HepG2 (cell line): ENCODE results near the gene KIRREL3. TPM values are rescaled to one million over a fixed set of nuclear protein-coding genes. Genes with fewer than 3 reads are reported as not detected.

Source experiments
- ATAC-seq: fragments of 200-7000 bp; cut with Tn5 transposase; 3 replicates; pipeline ENCODE4 v1.9.1; 2020; ENCODE audit warnings: mild to moderate bottlenecking, moderate library complexity
- BruUV-seq: library from RNA; stranded (reverse); fragments of 400-500 nt; replicated peaks from 2 replicates; lab custom pipeline; 2021; lab: Mats Ljungman, UMichigan
- CTCF ChIA-PET: fragments of 300-600 bp; formaldehyde crosslinking; extraction: SDS; loops from one replicate; lab custom pipeline; 2021; ENCODE audit warnings: low total read pairs, inconsistent platforms, low intra/inter-chr PET ratio; lab: Yijun Ruan, JAX
- POLR2A ChIA-PET: fragments of 350-600 bp; sonication (Branson Sonifier 250); formaldehyde crosslinking; loops from one replicate; lab custom pipeline; 2020; ENCODE audit warnings: antibody characterized with exemption, inconsistent platforms; lab: Yijun Ruan, JAX
- DNase-seq: peaks from one replicate; pipeline ENCODE4 v3.0.0-alpha.2; 2015; ENCODE audit warnings: low spot score
- FAIRE-seq: peaks from 3 replicates; lab custom pipeline; 2011; peaks lifted over from hg19 to GRCh38; lab: Jason Lieb, UNC
- H2AFZ ChIP-seq: one replicate; pipeline ENCODE4 v1.6.1; 2011; ENCODE audit warnings: low read length, inconsistent platforms
- H3K27ac ChIP-seq: fragments of 300-600 bp; 3 replicates; pipeline ENCODE4 v1.8.0; 2011; ENCODE audit warnings: mixed run types, mild to moderate bottlenecking, mixed read lengths, low read length, inconsistent platforms; ENCODE audit not compliant: insufficient read depth; ENCODE audit errors: extremely low read length
- H3K27me3 ChIP-seq, 2 experiments: fragments of 200-600 bp in 1 of 2; 2 replicates in 1 of 2; 3 replicates in 1 of 2; pipeline versions ENCODE4 v1.6.0 to v1.8.0; 2011; ENCODE audit warnings: low read length in 2 of 2, mild to moderate bottlenecking in 2 of 2, moderate library complexity in 2 of 2, inconsistent platforms in 1 of 2; ENCODE audit not compliant: insufficient read depth in 2 of 2, control insufficient read depth in 1 of 2
- H3K36me3 ChIP-seq, 2 experiments: fragments of 200-600 bp in 1 of 2; replicated peaks in 1 of 2; 2 replicates in 1 of 2; 3 replicates in 1 of 2; pipeline versions ENCODE4 v1.5.1 to v1.8.0; 2011; ENCODE audit warnings: low read length in 2 of 2, inconsistent platforms in 1 of 2; ENCODE audit not compliant: insufficient read depth in 2 of 2, control insufficient read depth in 1 of 2
- H3K4me1 ChIP-seq: 2 replicates; pipeline ENCODE4 v1.5.1; 2012; ENCODE audit warnings: low read length, inconsistent platforms; ENCODE audit not compliant: insufficient read depth
- H3K4me2 ChIP-seq: 2 replicates; pipeline ENCODE4 v1.6.0; 2011; ENCODE audit warnings: low read depth, low read length, inconsistent platforms
- H3K4me3 ChIP-seq, 3 experiments: fragments of 200-600 bp in 1 of 3; sonication (generic), shearing (Covaris generic) in 1 of 3; replicated peaks in 1 of 3; 2 replicates each; pipeline ENCODE4 v1.5.1; 2011 to 2016; ENCODE audit warnings: low read length in 3 of 3, inconsistent platforms in 2 of 3, low read depth in 2 of 3, mild to moderate bottlenecking in 2 of 3, control low read depth in 1 of 3, mixed read lengths in 1 of 3; ENCODE audit not compliant: insufficient read depth in 1 of 3
- H3K79me2 ChIP-seq: one replicate; pipeline ENCODE4 v1.6.1; 2011; ENCODE audit warnings: low read length, inconsistent platforms; ENCODE audit not compliant: insufficient read depth
- H3K9ac ChIP-seq: 2 replicates; pipeline ENCODE4 v1.6.0; 2011; ENCODE audit warnings: mild to moderate bottlenecking, low read depth, low read length, inconsistent platforms; ENCODE audit not compliant: insufficient read depth
- H3K9me3 ChIP-seq: 2 replicates; pipeline ENCODE4 v1.5.1; 2012; ENCODE audit warnings: mild to moderate bottlenecking, low read length
- H4K20me1 ChIP-seq: 2 replicates; pipeline ENCODE4 v1.6.0; 2011; ENCODE audit warnings: inconsistent platforms, mild to moderate bottlenecking, low read length, moderate library complexity; ENCODE audit not compliant: insufficient read depth
- ADNP ChIP-seq: sonication (generic); formaldehyde crosslinking; IDR thresholded peaks from 2 replicates; pipeline ENCODE4 v1.4.0; 2020; ENCODE audit warnings: missing genetic modification reagents
- ARID2 ChIP-seq: sonication (generic); formaldehyde crosslinking; IDR thresholded peaks from 2 replicates; pipeline ENCODE4 v1.8.1; 2022; ENCODE audit warnings: mild to moderate bottlenecking, missing genetic modification reagents, borderline replicate concordance
- ASH2L ChIP-seq: fragments of 300-600, 200-600 bp; sonication (generic); IDR thresholded peaks from 2 replicates; pipeline ENCODE4 v1.7.0; 2017; ENCODE audit warnings: low read depth, mild to moderate bottlenecking, moderate library complexity, mixed read lengths, low read length; ENCODE audit not compliant: insufficient read length
- DNMT1 ChIP-seq: sonication (generic); formaldehyde crosslinking; IDR thresholded peaks from 2 replicates; pipeline ENCODE4 v1.5.1; 2020; ENCODE audit warnings: mild to moderate bottlenecking, missing genetic modification reagents
- EEA1 ChIP-seq: sonication (generic); formaldehyde crosslinking; IDR thresholded peaks from 2 replicates; pipeline ENCODE4 v1.5.1; 2020; ENCODE audit warnings: mild to moderate bottlenecking, missing genetic modification reagents, borderline replicate concordance
- GTF3A ChIP-seq: sonication (generic); formaldehyde crosslinking; conservative IDR thresholded peaks from 2 replicates; pipeline ENCODE4 v1.4.0; 2020; ENCODE audit warnings: mild to moderate bottlenecking, missing genetic modification reagents
- JUNB ChIP-seq: sonication (generic); formaldehyde crosslinking; IDR thresholded peaks from 2 replicates; pipeline ENCODE4 v1.8.0; 2022; ENCODE audit warnings: missing genetic modification reagents, mild to moderate bottlenecking, borderline replicate concordance
- KDM3A ChIP-seq: IDR thresholded peaks from 2 replicates; pipeline ENCODE4 v1.6.1; 2018; ENCODE audit warnings: low read depth, missing compliant biosample characterization
- MAFF ChIP-seq: IDR thresholded peaks from 2 replicates; pipeline ENCODE4 v1.6.1; 2011; ENCODE audit warnings: low read depth, low read length, improper control_type of control experiment
- NFE2 ChIP-seq: sonication (generic); formaldehyde crosslinking; IDR thresholded peaks from 2 replicates; pipeline ENCODE4 v1.4.0; 2020; ENCODE audit warnings: missing genetic modification reagents
- PCBP2 ChIP-seq: fragments of 200-400 bp; formaldehyde crosslinking; optimal IDR thresholded peaks from 2 replicates; pipeline ENCODE3; 2018; ENCODE audit warnings: low read length, low read depth; ENCODE audit not compliant: poor library complexity, severe bottlenecking
- TMF1 ChIP-seq: sonication (generic); formaldehyde crosslinking; IDR thresholded peaks from 2 replicates; pipeline ENCODE4 v1.8.1; 2022; ENCODE audit warnings: low read depth, missing genetic modification reagents
- ZBTB38 ChIP-seq: sonication (generic); formaldehyde crosslinking; IDR thresholded peaks from 2 replicates; pipeline ENCODE4 v1.5.1; 2020; ENCODE audit warnings: mild to moderate bottlenecking, missing genetic modification reagents
- ZNF101 ChIP-seq: sonication (generic); formaldehyde crosslinking; IDR thresholded peaks from 2 replicates; pipeline ENCODE4 v1.4.0; 2020; ENCODE audit warnings: mild to moderate bottlenecking, low read depth, missing genetic modification reagents, borderline replicate concordance
- ZNF747 ChIP-seq: sonication (generic); formaldehyde crosslinking; IDR thresholded peaks from 2 replicates; pipeline ENCODE4 v1.8.1; 2023; ENCODE audit warnings: missing genetic modification reagents, mild to moderate bottlenecking, borderline replicate concordance
- ZNF782 ChIP-seq: sonication (generic); formaldehyde crosslinking; IDR thresholded peaks from 2 replicates; pipeline ENCODE4 v1.4.0; 2020; ENCODE audit warnings: missing genetic modification reagents, mild to moderate bottlenecking, borderline replicate concordance
- WGBS: methylation state at CpG from one replicate; pipeline ENCODE4 v1.1.6; 2017; ENCODE audit warnings: low lambda C conversion rate; 5-methylcytosine and 5-hydroxymethylcytosine counted together
- in situ Hi-C: cut with HindIII; loops from 2 replicates; pipeline ENCODE4 v1.10.0; 2017; ENCODE audit warnings: low pct_unique_long_range_greater_than_20kb; ENCODE audit not compliant: extremely low pct_ligation_motif_present
- intact Hi-C: fragments of 100-400 bp; cut with micrococcal nuclease; formaldehyde crosslinking; loops from one replicate; pipeline ENCODE4 v1.10.0; 2022; ENCODE audit not compliant: unreplicated experiment
- polyA plus RNA-seq, 8 experiments: library from polyadenylated mRNA; depleted of rRNA in 3 of 8; stranded (reverse) in 7 of 8; unstranded in 1 of 8; fragments of >200 nt; fragmentation: Illumina TruSeq in 4 of 8; extraction: Trizol in 4 of 8; gene quantifications; 2 replicates each; pipeline versions ENCODE4 v1.2.1 to v1.2.3, GENCODE V29; 2011 to 2016; ENCODE audit warnings: low read depth in 4 of 8, missing spikeins in 1 of 8, mixed read lengths in 1 of 8; ENCODE audit not compliant: insufficient read depth in 1 of 8
- total RNA-seq, 5 experiments: library from RNA; depleted of rRNA; stranded (reverse); fragments of >200 nt; fragmentation: Illumina TruSeq; extraction: Trizol; gene quantifications; 2 replicates each; pipeline ENCODE4 v1.2.3, GENCODE V29; 2016; ENCODE audit warnings: low read depth in 1 of 5
- TF ChIP-seq, protein P1 (sequence below): sonication (generic); formaldehyde crosslinking; IDR thresholded peaks from 2 replicates; pipeline ENCODE4 v1.4.0; 2020; ENCODE audit warnings: missing genetic modification reagents; ENCODE audit errors: not compliant biosample characterization
- TF ChIP-seq, protein P2 (sequence below): IDR thresholded peaks from 2 replicates; pipeline ENCODE4 v1.6.1; 2016; ENCODE audit warnings: low read depth, control low read depth
- TF ChIP-seq, protein P3 (sequence below): sonication (generic); formaldehyde crosslinking; IDR thresholded peaks from 2 replicates; pipeline ENCODE4 v1.8.0; 2022; ENCODE audit warnings: missing genetic modification reagents, mild to moderate bottlenecking, borderline replicate concordance

Gene KIRREL3
- total and polyA plus RNA-seq, 2 of the 13 experiments (the other 11 are each of a cell fraction or from before 2014, with no cell fraction given), result not detected

DNA sequence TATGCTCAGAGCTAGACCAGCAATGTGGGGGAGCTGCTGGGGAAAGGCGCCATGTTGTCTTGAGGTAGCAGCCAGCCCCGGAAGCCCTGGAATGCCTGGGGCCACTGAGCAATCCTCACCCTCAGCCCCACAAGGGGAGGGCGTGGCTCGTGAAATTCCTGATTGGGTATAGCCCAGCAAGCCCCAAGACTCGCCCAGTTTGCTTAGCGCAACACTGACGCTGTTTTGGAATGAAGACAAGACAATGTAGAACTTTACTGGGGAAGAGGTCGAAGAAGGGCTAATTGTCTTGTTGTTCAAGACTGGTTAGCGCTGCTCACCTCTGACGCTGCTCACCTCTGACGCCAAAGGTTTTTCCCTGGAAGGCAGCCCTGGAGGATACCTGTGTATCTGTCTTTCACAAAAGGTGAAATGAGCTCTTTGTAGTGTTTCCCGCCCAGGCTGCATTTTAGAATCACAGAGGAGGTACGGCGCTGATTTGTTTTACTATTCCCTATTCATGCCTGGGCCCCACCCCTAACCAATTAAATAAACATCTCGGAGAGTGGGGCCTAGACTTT is 597.5 kb downstream of the KIRREL3 start (continued):
- TF ChIP-seq ADNP (CRISPR knock-in tag), result no peak

DNA sequence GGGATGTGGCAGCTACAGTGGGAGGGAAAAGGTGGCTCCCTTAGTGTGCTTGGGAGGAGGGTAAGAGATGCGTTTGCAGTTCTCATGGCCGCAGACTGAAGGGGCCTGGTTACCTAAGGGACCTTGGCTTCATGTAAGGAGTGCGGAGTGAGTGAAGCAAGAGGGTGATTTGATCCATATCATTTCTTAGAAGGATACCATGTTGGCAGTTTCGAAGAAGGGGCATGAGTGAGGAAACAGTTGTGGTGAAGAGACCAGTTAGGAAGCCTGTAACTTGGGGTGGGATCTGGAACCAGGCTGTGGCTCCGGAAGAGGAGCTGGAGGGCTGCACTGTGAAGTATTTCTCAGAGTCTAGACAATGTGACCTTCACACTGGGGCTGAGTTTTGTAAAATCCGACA is 600.1 kb downstream of the KIRREL3 start:
- H3K27me3 ChIP-seq, result no peaks in the 10 kb centered on the region
- FAIRE-seq, result no peak
- no peaks in the 10 kb centered on the region for H3K9me3 ChIP-seq
- WGBS, result 98% methylated on average over 6 of the region's 6 CpGs
- TF ChIP-seq ASH2L (no peak), ARID2 (no peak), TMF1 (no peak), MAFF (no peak), ZNF782 (CRISPR knock-in tag) (no peak), PCBP2 (no peak), JUNB (no peak), DNMT1 (CRISPR knock-in tag) (no peak), EEA1 (CRISPR knock-in tag) (no peak), NFE2 (no peak), ZNF747 (no peak), ZBTB38 (CRISPR knock-in tag) (no peak), ZNF101 (no peak), KDM3A (CRISPR knock-in tag) (no peak), GTF3A (no peak)
- TF ChIP-seq, protein P1, sequence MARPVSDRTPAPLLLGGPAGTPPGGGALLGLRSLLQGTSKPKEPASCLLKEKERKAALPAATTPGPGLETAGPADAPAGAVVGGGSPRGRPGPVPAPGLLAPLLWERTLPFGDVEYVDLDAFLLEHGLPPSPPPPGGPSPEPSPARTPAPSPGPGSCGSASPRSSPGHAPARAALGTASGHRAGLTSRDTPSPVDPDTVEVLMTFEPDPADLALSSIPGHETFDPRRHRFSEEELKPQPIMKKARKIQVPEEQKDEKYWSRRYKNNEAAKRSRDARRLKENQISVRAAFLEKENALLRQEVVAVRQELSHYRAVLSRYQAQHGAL, result no peak
- TF ChIP-seq, protein P2, sequence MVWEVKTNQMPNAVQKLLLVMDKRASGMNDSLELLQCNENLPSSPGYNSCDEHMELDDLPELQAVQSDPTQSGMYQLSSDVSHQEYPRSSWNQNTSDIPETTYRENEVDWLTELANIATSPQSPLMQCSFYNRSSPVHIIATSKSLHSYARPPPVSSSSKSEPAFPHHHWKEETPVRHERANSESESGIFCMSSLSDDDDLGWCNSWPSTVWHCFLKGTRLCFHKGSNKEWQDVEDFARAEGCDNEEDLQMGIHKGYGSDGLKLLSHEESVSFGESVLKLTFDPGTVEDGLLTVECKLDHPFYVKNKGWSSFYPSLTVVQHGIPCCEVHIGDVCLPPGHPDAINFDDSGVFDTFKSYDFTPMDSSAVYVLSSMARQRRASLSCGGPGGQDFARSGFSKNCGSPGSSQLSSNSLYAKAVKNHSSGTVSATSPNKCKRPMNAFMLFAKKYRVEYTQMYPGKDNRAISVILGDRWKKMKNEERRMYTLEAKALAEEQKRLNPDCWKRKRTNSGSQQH (CRISPR knock-in tag), result no peak
- TF ChIP-seq, protein P3, sequence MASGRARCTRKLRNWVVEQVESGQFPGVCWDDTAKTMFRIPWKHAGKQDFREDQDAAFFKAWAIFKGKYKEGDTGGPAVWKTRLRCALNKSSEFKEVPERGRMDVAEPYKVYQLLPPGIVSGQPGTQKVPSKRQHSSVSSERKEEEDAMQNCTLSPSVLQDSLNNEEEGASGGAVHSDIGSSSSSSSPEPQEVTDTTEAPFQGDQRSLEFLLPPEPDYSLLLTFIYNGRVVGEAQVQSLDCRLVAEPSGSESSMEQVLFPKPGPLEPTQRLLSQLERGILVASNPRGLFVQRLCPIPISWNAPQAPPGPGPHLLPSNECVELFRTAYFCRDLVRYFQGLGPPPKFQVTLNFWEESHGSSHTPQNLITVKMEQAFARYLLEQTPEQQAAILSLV (CRISPR knock-in tag), result no peak
- TF ChIP-seq, all 625 proteins: peak for 0
- BruUV-seq, result no TSS peak
- Histone ChIP-seq H2AFZ (no peak overlapping the region), H3K36me3 (no peaks in the 10 kb centered on the region), H3K27ac (no peak overlapping the region), H3K4me2 (no peak overlapping the region), H3K4me1 (no peaks in the 10 kb centered on the region), H3K4me3 (no peak overlapping the region), H3K79me2 (no peaks in the 10 kb centered on the region), H3K9ac (no peak overlapping the region), H4K20me1 (no peaks in the 10 kb centered on the region)
- ATAC-seq (no peak), DNase-seq (no peak)
- CTCF ChIA-PET, result no interaction called here
- intact Hi-C loops, result no loop called here
- in situ Hi-C loops, result no loop called here
- POLR2A ChIA-PET, result no interaction called here
